ENCODE data around the gene CAPZA2.

DNA sequence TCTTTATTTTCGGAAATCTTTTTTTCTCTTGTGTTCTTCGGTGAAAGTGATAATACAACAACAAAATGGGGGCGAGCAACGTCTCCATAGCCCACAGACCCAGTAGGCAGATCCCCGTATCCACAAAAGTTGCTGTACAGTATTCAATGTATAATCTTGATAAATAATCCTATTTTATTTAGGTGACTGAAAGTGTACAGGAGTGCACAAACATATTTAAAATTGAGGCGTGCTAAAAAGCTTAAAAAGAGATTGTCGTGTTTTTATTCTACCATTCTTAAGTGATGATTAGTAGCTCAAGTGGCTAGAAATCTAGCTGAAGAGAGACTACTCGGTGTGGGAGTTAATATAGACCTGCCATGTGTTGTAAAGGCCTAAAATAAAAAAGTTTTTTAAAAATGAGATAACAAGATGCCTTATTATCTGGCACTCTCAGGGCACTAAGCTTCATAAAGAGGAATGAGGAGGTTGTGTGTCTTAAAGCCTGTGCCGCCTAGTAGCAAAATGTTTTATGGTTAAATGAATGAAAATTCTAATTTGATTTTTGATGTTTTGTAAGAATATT is 1.6 kb downstream of the CAPZA2 start:
- TF ChIP-seq EZH2 (IDR thresholded peaks at IDR 0.05; ENCODE audit: insufficient read depth, poor library complexity, severe bottlenecking) (no peak), EZH2phosphoT487 (IDR thresholded peaks at IDR 0.05; ENCODE audit: insufficient read depth, low read depth) (no peak)
